ENCODE results near the gene SALL1. TPM values are rescaled to one million over a fixed set of nuclear protein-coding genes. Genes with fewer than 3 reads are reported as not detected.
A peak's percentile ranks its signal among the peaks of the same experiment; 100 is the strongest.

SALL1 gene
- total and polyA plus RNA-seq, 2 of the 4 experiments (the other 2 are of a cell fraction), result 0.90 to 5.2 TPM

DNA sequence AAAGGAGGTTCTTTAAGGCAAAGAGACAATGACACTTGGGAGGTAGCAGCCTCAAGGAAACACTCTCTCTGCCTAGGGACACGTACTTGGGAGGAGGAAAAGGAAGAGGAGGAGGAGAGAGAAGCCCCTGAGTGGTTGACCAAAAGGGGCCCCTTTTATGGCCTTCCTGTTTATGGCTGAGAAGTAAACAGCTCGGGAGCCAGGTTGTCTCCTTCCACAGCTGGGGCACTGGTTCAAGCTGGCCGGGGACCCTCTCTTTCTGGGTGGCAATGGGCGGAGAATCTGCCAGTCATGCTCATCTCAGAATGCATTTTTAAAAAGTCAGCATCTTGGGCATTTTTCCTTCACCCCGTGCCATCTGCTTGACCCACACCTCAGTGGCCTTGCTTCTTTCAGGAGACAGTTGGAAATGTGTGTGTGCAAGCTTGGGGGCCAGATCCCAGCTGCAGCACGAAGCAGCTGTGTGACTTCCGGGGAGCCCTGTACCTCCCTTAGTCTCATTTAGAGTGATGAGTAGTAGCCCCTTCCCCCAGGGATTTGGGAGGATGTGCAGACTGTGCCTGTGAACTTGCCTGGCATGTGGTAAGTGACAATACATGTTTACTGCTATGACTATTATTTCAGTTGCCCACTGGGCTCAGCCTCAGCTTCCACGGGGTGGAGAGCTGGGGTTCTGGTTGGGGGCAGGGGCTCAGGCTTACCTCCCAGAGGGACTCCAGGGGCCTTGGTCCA, 33.8 kb upstream of the SALL1 start:
- Histone ChIP-seq H3K56ac (ENCODE audit: extremely low read depth, insufficient read depth, low read length) (no peak overlapping the region; the same call in 1 of the 2 replicates), H2AFZ (replicated peaks; ENCODE audit: low read length, poor library complexity) (no peak overlapping the region), H3K9me3 (ENCODE audit: control insufficient read depth, insufficient read depth, low read length) (no peaks in the 10 kb centered on the region), H3K27me3 (ENCODE audit: control insufficient read depth, insufficient read depth, low read length) (peaks cover 4% of the 10 kb centered on the region; the same call in 1 of the 2 replicates), H3K9me1 (ENCODE audit: insufficient read depth, low read length) (peaks cover 7% of the 10 kb centered on the region), H3K79me1 (ENCODE audit: low read depth in 1 of 2, low read length in 2 of 2) (no peaks in the 10 kb centered on the region), H3K36me3 (ENCODE audit: control insufficient read depth, insufficient read depth, low read length) (no peaks in the 10 kb centered on the region), H4K91ac (ENCODE audit: insufficient read depth, low read depth, low read length) (no peak overlapping the region), H3K14ac (replicated peaks; ENCODE audit: low read depth, low read length) (no peak overlapping the region), H3K27ac (ENCODE audit: insufficient read depth, low read length) (no peak overlapping the region), H2BK20ac (ENCODE audit: low read depth, low read length) (no peak overlapping the region), H2BK120ac (ENCODE audit: low read depth, low read length) (no peak overlapping the region), H2AK5ac (ENCODE audit: low read depth, low read length) (no peak overlapping the region), H2AK9ac (replicated peaks; ENCODE audit: low read depth, low read length, poor library complexity) (no peak overlapping the region), H4K8ac (ENCODE audit: low read depth in 2 of 2, low read length in 2 of 2) (no peak overlapping the region), H3K4me1 (ENCODE audit: control insufficient read depth, insufficient read depth, low read length) (peaks cover 10% of the 10 kb centered on the region), H4K5ac (ENCODE audit: low read depth, low read length) (no peak overlapping the region), H3K23ac (ENCODE audit: low read depth, low read length) (no peak overlapping the region), H3K18ac (ENCODE audit: low read depth, low read length) (no peak overlapping the region), H3K4ac (ENCODE audit: low read depth, low read length) (no peak overlapping the region), H3K9ac (ENCODE audit: low read depth, low read length) (no peak overlapping the region), H3K4me3 (ENCODE audit: insufficient read depth, low read depth, low read length) (no peak overlapping the region), H3K4me2 (ENCODE audit: low read depth, low read length) (no peak overlapping the region), H2BK15ac (ENCODE audit: low read depth, low read length) (no peak overlapping the region), H2BK5ac (ENCODE audit: low read depth, low read length, poor library complexity, severe bottlenecking) (no peak overlapping the region), H4K20me1 (ENCODE audit: insufficient read depth, low read length) (no peaks in the 10 kb centered on the region)
- intact Hi-C loops (cut with micrococcal nuclease) (no loop called here), dilution Hi-C loops (cut with HindIII; ENCODE audit: low sequenced_read_pairs, unreplicated experiment) (no loop called here), in situ Hi-C loops (cut with MboI; ENCODE audit: low sequenced_read_pairs) (no loop called here)
- DNase-seq, result no peak
- TF ChIP-seq NFE2L2 (IDR thresholded peaks at IDR 0.05; ENCODE audit: low read depth, low read length) (0 out of 2 replicates have a peak, but pooled peaks have one; percentile 15), MAZ (IDR thresholded peaks at IDR 0.05; ENCODE audit: borderline replicate concordance, low read depth, low read length) (no peak)
- TF ChIP-seq, protein P1, sequence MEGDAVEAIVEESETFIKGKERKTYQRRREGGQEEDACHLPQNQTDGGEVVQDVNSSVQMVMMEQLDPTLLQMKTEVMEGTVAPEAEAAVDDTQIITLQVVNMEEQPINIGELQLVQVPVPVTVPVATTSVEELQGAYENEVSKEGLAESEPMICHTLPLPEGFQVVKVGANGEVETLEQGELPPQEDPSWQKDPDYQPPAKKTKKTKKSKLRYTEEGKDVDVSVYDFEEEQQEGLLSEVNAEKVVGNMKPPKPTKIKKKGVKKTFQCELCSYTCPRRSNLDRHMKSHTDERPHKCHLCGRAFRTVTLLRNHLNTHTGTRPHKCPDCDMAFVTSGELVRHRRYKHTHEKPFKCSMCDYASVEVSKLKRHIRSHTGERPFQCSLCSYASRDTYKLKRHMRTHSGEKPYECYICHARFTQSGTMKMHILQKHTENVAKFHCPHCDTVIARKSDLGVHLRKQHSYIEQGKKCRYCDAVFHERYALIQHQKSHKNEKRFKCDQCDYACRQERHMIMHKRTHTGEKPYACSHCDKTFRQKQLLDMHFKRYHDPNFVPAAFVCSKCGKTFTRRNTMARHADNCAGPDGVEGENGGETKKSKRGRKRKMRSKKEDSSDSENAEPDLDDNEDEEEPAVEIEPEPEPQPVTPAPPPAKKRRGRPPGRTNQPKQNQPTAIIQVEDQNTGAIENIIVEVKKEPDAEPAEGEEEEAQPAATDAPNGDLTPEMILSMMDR (conservative IDR thresholded peaks at IDR 0.05; ENCODE audit: low read depth, low read length), result no peak
- no TSS peak for BruUV-seq (replicated peaks)
- ChIA-PET CTCF (interaction anchor here (0.6 kb wide), 1 partner anchor 726 kb away, joined by 6 read pairs; no protein-coding TSS in a partner anchor), POLR2A (ENCODE audit: unreplicated experiment) (no interaction called here)
- WGBS, 2 experiments (ENCODE audit: extremely low coverage in 2 of 2, insufficient read length in 1 of 2), result 29% methylated on average over 1 of the region's 8 CpGs; no CpG with 5 or more reads in 1 of the 2 experiments
- no peak for ATAC-seq (ENCODE audit: low read depth)
